HepG2 (cell line): ENCODE data around the gene SNAI1. TPM values are rescaled to one million over a fixed set of nuclear protein-coding genes. Genes with fewer than 3 reads are reported as not detected.

Experiments used
- ATAC-seq: fragments of 200-7000 bp; cut with Tn5 transposase; 3 replicates; pipeline ENCODE4 v1.9.1; 2020; ENCODE audit warnings: mild to moderate bottlenecking, moderate library complexity
- BruUV-seq: library from RNA; stranded (reverse); fragments of 400-500 nt; replicated peaks from 2 replicates; lab custom pipeline; 2021; lab: Mats Ljungman, UMichigan
- CTCF ChIA-PET: fragments of 300-600 bp; formaldehyde crosslinking; extraction: SDS; loops from one replicate; lab custom pipeline; 2021; ENCODE audit warnings: low total read pairs, inconsistent platforms, low intra/inter-chr PET ratio; lab: Yijun Ruan, JAX
- POLR2A ChIA-PET: fragments of 350-600 bp; sonication (Branson Sonifier 250); formaldehyde crosslinking; loops from one replicate; lab custom pipeline; 2020; ENCODE audit warnings: antibody characterized with exemption, inconsistent platforms; lab: Yijun Ruan, JAX
- DNase-seq: peaks from one replicate; pipeline ENCODE4 v3.0.0-alpha.2; 2015; ENCODE audit warnings: low spot score
- FAIRE-seq: peaks from 3 replicates; lab custom pipeline; 2011; peaks lifted over from hg19 to GRCh38; lab: Jason Lieb, UNC
- H2AFZ ChIP-seq: one replicate; pipeline ENCODE4 v1.6.1; 2011; ENCODE audit warnings: low read length, inconsistent platforms
- H3K27ac ChIP-seq: fragments of 300-600 bp; 3 replicates; pipeline ENCODE4 v1.8.0; 2011; ENCODE audit warnings: mixed run types, mild to moderate bottlenecking, mixed read lengths, low read length, inconsistent platforms; ENCODE audit not compliant: insufficient read depth; ENCODE audit errors: extremely low read length
- H3K27me3 ChIP-seq, 2 experiments: fragments of 200-600 bp in 1 of 2; 2 replicates in 1 of 2; 3 replicates in 1 of 2; pipeline versions ENCODE4 v1.6.0 to v1.8.0; 2011; ENCODE audit warnings: low read length in 2 of 2, mild to moderate bottlenecking in 2 of 2, moderate library complexity in 2 of 2, inconsistent platforms in 1 of 2; ENCODE audit not compliant: insufficient read depth in 2 of 2, control insufficient read depth in 1 of 2
- H3K36me3 ChIP-seq, 2 experiments: fragments of 200-600 bp in 1 of 2; replicated peaks in 1 of 2; 2 replicates in 1 of 2; 3 replicates in 1 of 2; pipeline versions ENCODE4 v1.5.1 to v1.8.0; 2011; ENCODE audit warnings: low read length in 2 of 2, inconsistent platforms in 1 of 2; ENCODE audit not compliant: insufficient read depth in 2 of 2, control insufficient read depth in 1 of 2
- H3K4me1 ChIP-seq: 2 replicates; pipeline ENCODE4 v1.5.1; 2012; ENCODE audit warnings: low read length, inconsistent platforms; ENCODE audit not compliant: insufficient read depth
- H3K4me2 ChIP-seq: 2 replicates; pipeline ENCODE4 v1.6.0; 2011; ENCODE audit warnings: low read depth, low read length, inconsistent platforms
- H3K4me3 ChIP-seq, 3 experiments: fragments of 200-600 bp in 1 of 3; sonication (generic), shearing (Covaris generic) in 1 of 3; replicated peaks in 1 of 3; 2 replicates each; pipeline ENCODE4 v1.5.1; 2011 to 2016; ENCODE audit warnings: low read length in 3 of 3, inconsistent platforms in 2 of 3, low read depth in 2 of 3, mild to moderate bottlenecking in 2 of 3, control low read depth in 1 of 3, mixed read lengths in 1 of 3; ENCODE audit not compliant: insufficient read depth in 1 of 3
- H3K79me2 ChIP-seq: one replicate; pipeline ENCODE4 v1.6.1; 2011; ENCODE audit warnings: low read length, inconsistent platforms; ENCODE audit not compliant: insufficient read depth
- H3K9ac ChIP-seq: 2 replicates; pipeline ENCODE4 v1.6.0; 2011; ENCODE audit warnings: mild to moderate bottlenecking, low read depth, low read length, inconsistent platforms; ENCODE audit not compliant: insufficient read depth
- H3K9me3 ChIP-seq: 2 replicates; pipeline ENCODE4 v1.5.1; 2012; ENCODE audit warnings: mild to moderate bottlenecking, low read length
- H4K20me1 ChIP-seq: 2 replicates; pipeline ENCODE4 v1.6.0; 2011; ENCODE audit warnings: inconsistent platforms, mild to moderate bottlenecking, low read length, moderate library complexity; ENCODE audit not compliant: insufficient read depth
- FOXC1 ChIP-seq: sonication (generic); formaldehyde crosslinking; IDR thresholded peaks from 2 replicates; pipeline ENCODE4 v1.8.0; 2022; ENCODE audit warnings: mild to moderate bottlenecking, missing genetic modification reagents, borderline replicate concordance
- HES4 ChIP-seq: sonication (generic); formaldehyde crosslinking; IDR thresholded peaks from 2 replicates; pipeline ENCODE4 v1.9.0; 2021; ENCODE audit warnings: mild to moderate bottlenecking, missing genetic modification reagents, borderline replicate concordance
- IKZF5 ChIP-seq: IDR thresholded peaks from 2 replicates; pipeline ENCODE4 v1.6.1; 2018; ENCODE audit warnings: missing genetic modification reagents, mild to moderate bottlenecking, missing compliant biosample characterization
- JUN ChIP-seq: sonication (generic); formaldehyde crosslinking; IDR thresholded peaks from 2 replicates; pipeline ENCODE4 v1.4.0; 2020; ENCODE audit warnings: mild to moderate bottlenecking, missing genetic modification reagents
- MAFF ChIP-seq: IDR thresholded peaks from 2 replicates; pipeline ENCODE4 v1.6.1; 2011; ENCODE audit warnings: low read depth, low read length, improper control_type of control experiment
- MIER3 ChIP-seq: IDR thresholded peaks from 2 replicates; pipeline ENCODE4 v1.6.1; 2016; ENCODE audit warnings: missing compliant biosample characterization, borderline replicate concordance
- NCOA5 ChIP-seq: sonication (generic); formaldehyde crosslinking; IDR thresholded peaks from 2 replicates; pipeline ENCODE4 v1.4.0; 2020; ENCODE audit warnings: missing genetic modification reagents
- NR2F6 ChIP-seq, 2 experiments: IDR thresholded peaks; 2 replicates each; pipeline ENCODE4 v1.6.1; 2016; ENCODE audit warnings: antibody characterized with exemption in 1 of 2, mild to moderate bottlenecking in 1 of 2
- PITX1 ChIP-seq: sonication (generic); formaldehyde crosslinking; IDR thresholded peaks from 2 replicates; pipeline ENCODE4 v1.5.1; 2020; ENCODE audit warnings: mild to moderate bottlenecking, missing genetic modification reagents
- TBP ChIP-seq: sonication (generic); formaldehyde crosslinking; IDR thresholded peaks from 2 replicates; pipeline ENCODE4 v1.5.0; 2020; ENCODE audit warnings: missing genetic modification reagents
- TRAFD1 ChIP-seq: sonication (generic); formaldehyde crosslinking; IDR thresholded peaks from 2 replicates; pipeline ENCODE4 v1.5.1; 2020; ENCODE audit warnings: missing genetic modification reagents, mild to moderate bottlenecking, borderline replicate concordance
- ZNF34 ChIP-seq: sonication (generic); formaldehyde crosslinking; IDR thresholded peaks from 2 replicates; pipeline ENCODE4 v1.4.0; 2020; ENCODE audit warnings: mild to moderate bottlenecking, missing genetic modification reagents, borderline replicate concordance
- ZNF609 ChIP-seq: sonication (generic); formaldehyde crosslinking; IDR thresholded peaks from 2 replicates; pipeline ENCODE4 v1.4.0; 2020; ENCODE audit warnings: mild to moderate bottlenecking, missing genetic modification reagents, borderline replicate concordance
- ZNF768 ChIP-seq: sonication (generic); formaldehyde crosslinking; IDR thresholded peaks from 2 replicates; pipeline ENCODE4 v1.4.0; 2020; ENCODE audit warnings: missing genetic modification reagents
- ZSCAN29 ChIP-seq: sonication (generic); formaldehyde crosslinking; conservative IDR thresholded peaks from 2 replicates; pipeline ENCODE4 v1.4.0; 2020; ENCODE audit warnings: mild to moderate bottlenecking, missing genetic modification reagents
- WGBS: methylation state at CpG from one replicate; pipeline ENCODE4 v1.1.6; 2017; ENCODE audit warnings: low lambda C conversion rate; 5-methylcytosine and 5-hydroxymethylcytosine counted together
- in situ Hi-C: cut with HindIII; loops from 2 replicates; pipeline ENCODE4 v1.10.0; 2017; ENCODE audit warnings: low pct_unique_long_range_greater_than_20kb; ENCODE audit not compliant: extremely low pct_ligation_motif_present
- intact Hi-C: fragments of 100-400 bp; cut with micrococcal nuclease; formaldehyde crosslinking; loops from one replicate; pipeline ENCODE4 v1.10.0; 2022; ENCODE audit not compliant: unreplicated experiment
- polyA plus RNA-seq, 8 experiments: library from polyadenylated mRNA; depleted of rRNA in 3 of 8; stranded (reverse) in 7 of 8; unstranded in 1 of 8; fragments of >200 nt; fragmentation: Illumina TruSeq in 4 of 8; extraction: Trizol in 4 of 8; gene quantifications; 2 replicates each; pipeline versions ENCODE4 v1.2.1 to v1.2.3, GENCODE V29; 2011 to 2016; ENCODE audit warnings: low read depth in 4 of 8, missing spikeins in 1 of 8, mixed read lengths in 1 of 8; ENCODE audit not compliant: insufficient read depth in 1 of 8
- total RNA-seq, 5 experiments: library from RNA; depleted of rRNA; stranded (reverse); fragments of >200 nt; fragmentation: Illumina TruSeq; extraction: Trizol; gene quantifications; 2 replicates each; pipeline ENCODE4 v1.2.3, GENCODE V29; 2016; ENCODE audit warnings: low read depth in 1 of 5

The SNAI1 gene
- total and polyA plus RNA-seq, 2 of the 13 experiments (the other 11 are each of a cell fraction or from before 2014, with no cell fraction given), result 1.3 to 1.4 TPM

GRCh38 chr20:49981218-49982071 lies 1.3 kb upstream of the SNAI1 start:
- Histone ChIP-seq H3K36me3 (no peaks in the 10 kb centered on the region; a peak in 1 of 5 replicates), H3K4me2 (peak overlapping the region; percentile 81), H3K27ac (no peak overlapping the region), H3K4me1 (peaks cover 91% of the 10 kb centered on the region), H3K27me3 (peaks cover 5 to 29% of the 10 kb centered on the region in 2 experiments), H3K79me2 (no peaks in the 10 kb centered on the region), H2AFZ (no peak overlapping the region), H3K9me3 (no peaks in the 10 kb centered on the region), H3K9ac (peak overlapping the region; percentile 36), H3K4me3 (peak overlapping the region; percentile 5 to 65 (median 20)), H4K20me1 (no peaks in the 10 kb centered on the region)
- FAIRE-seq, result no peak
- WGBS, result 7% methylated on average over 21 of the region's 23 CpGs
- ChIA-PET POLR2A (interaction anchor here (0.8 to 6.8 kb wide), 17 partner anchors 9 to 192 kb away, joined by 3 to 58 read pairs (median 3); partner anchors contain the start of genes PEDS1 and RNF114), CTCF (interaction anchor here (2.1 to 8.4 kb wide), 2 partner anchors 90 to 104 kb away, joined by 8 to 163 read pairs; no protein-coding TSS in a partner anchor)
- no TSS peak for BruUV-seq
- intact Hi-C loops (loop anchor here (5.0 kb wide), 1 partner anchor 51 kb away; no protein-coding TSS in a partner anchor), in situ Hi-C loops (loop anchor here (5.0 kb wide), 2 partner anchors 96 to 191 kb away; no protein-coding TSS in a partner anchor)
- peak; percentile 6 for ATAC-seq
- no peak for DNase-seq
- TF ChIP-seq IKZF5 (CRISPR knock-in tag) (peak; percentile 30; the same call in 1 of the 2 replicates), HES4 (CRISPR knock-in tag) (0 out of 2 replicates have a peak, but pooled peaks have one; percentile 49), PITX1 (CRISPR knock-in tag) (peak; percentile 66; the same call in 1 of the 2 replicates), ZNF768 (CRISPR knock-in tag) (0 out of 2 replicates have a peak, but pooled peaks have one; percentile 22), ZNF34 (CRISPR knock-in tag) (peak; percentile 81; the same call in 1 of the 2 replicates), MAFF (no peak), ZNF609 (CRISPR knock-in tag) (peak; percentile 30; the same call in 1 of the 2 replicates), NCOA5 (no peak), MIER3 (CRISPR knock-in tag) (no peak), TBP (CRISPR knock-in tag) (no peak), FOXC1 (CRISPR knock-in tag) (peak; percentile 48; the same call in 1 of the 2 replicates), TRAFD1 (CRISPR knock-in tag) (no peak), ZSCAN29 (CRISPR knock-in tag) (0 out of 2 replicates have a peak, but pooled peaks have one; percentile 61), NR2F6 (IDR thresholded peaks at IDR 0.05) (no peak), NR2F6 (CRISPR knock-in tag; IDR thresholded peaks at IDR 0.05) (peak; percentile 32; the same call in 1 of the 2 replicates), JUN (CRISPR knock-in tag) (no peak)
